T follicular helper cell (primary cell): ENCODE results near the gene TTC19.
"Not testable (repeated sequence)": the region's sequence is repeated elsewhere in the genome, so short reads cannot be mapped to it uniquely, and the experiment has no call there.

Experiments used
- DNase-seq: peaks from one replicate; pipeline ENCODE4 v3.0.0-alpha.2; 2020; ENCODE audit warnings: low read depth

TTC19 gene

GRCh38 chr17:15972497-15972951, 27.1 kb upstream of the TTC19 start:
- no peak for DNase-seq

- no peak for DNase-seq
Measured at GRCh38 chr17:15973016-15973415, 26.6 kb upstream of the TTC19 start.

GRCh38 chr17:15973834-15974233, 25.8 kb upstream of the TTC19 start:
- no peak for DNase-seq

- no peak for DNase-seq
Measured at GRCh38 chr17:15977894-15978293, 21.7 kb upstream of the TTC19 start.

- no peak for DNase-seq
Measured at GRCh38 chr17:15978606-15979005, 21.0 kb upstream of the TTC19 start.

GRCh38 chr17:15979013-15979412, 20.6 kb upstream of the TTC19 start:
- not testable (repeated sequence) for DNase-seq

- no peak for DNase-seq
Measured at GRCh38 chr17:15981208-15981607, 18.4 kb upstream of the TTC19 start.

- no peak for DNase-seq
Measured at GRCh38 chr17:15981646-15982580, 17.7 kb upstream of the TTC19 start.

GRCh38 chr17:15996322-15996721, 3.3 kb upstream of the TTC19 start:
- no peak for DNase-seq

GRCh38 chr17:15998031-15998562, 1.5 kb upstream of the TTC19 start:
- no peak for DNase-seq

GRCh38 chr17:15999974-16000827, 577 bp downstream of the TTC19 start:
- DNase-seq, result no peak

GRCh38 chr17:16001226-16001897, 1.7 kb downstream of the TTC19 start:
- no peak for DNase-seq

GRCh38 chr17:16002708-16003260, 3.2 kb downstream of the TTC19 start:
- no peak for DNase-seq

GRCh38 chr17:16003841-16004240, 4.2 kb downstream of the TTC19 start:
- no peak for DNase-seq

GRCh38 chr17:16005636-16006035, 6.0 kb downstream of the TTC19 start:
- no peak for DNase-seq

- DNase-seq, result no peak
Measured at GRCh38 chr17:16007439-16007838, 7.8 kb downstream of the TTC19 start.

- no peak for DNase-seq
Measured at GRCh38 chr17:16013943-16014407, 14.4 kb downstream of the TTC19 start.

- DNase-seq, result no peak
Measured at GRCh38 chr17:16019347-16019746, 19.7 kb downstream of the TTC19 start.

- DNase-seq, result no peak
Measured at GRCh38 chr17:16023881-16024280, 24.3 kb downstream of the TTC19 start.

- no peak for DNase-seq
Measured at GRCh38 chr17:16025202-16025601, 25.6 kb downstream of the TTC19 start.

- no peak for DNase-seq
Measured at GRCh38 chr17:16026895-16027294, 27.3 kb downstream of the TTC19 start.
